Neural cell (in vitro differentiated cells): ENCODE results near the gene TESK1.

Source experiments
- EP300 ChIP-seq: fragments of 450-650 bp; conservative IDR thresholded peaks from 2 replicates; pipeline ENCODE4 v1.6.1; 2014; ENCODE audit warnings: antibody characterized with exemption, mild to moderate bottlenecking, moderate library complexity; ENCODE audit not compliant: poor library complexity, severe bottlenecking
- EZH2 ChIP-seq: fragments of 200-600, 300-800 bp; shearing (Covaris generic), sonication (generic); IDR thresholded peaks from 2 replicates; pipeline ENCODE4 v1.6.1; 2014; ENCODE audit warnings: antibody characterized with exemption, low read length, borderline replicate concordance, mild to moderate bottlenecking; ENCODE audit not compliant: insufficient read depth, poor library complexity, severe bottlenecking
- MXI1 ChIP-seq: fragments of 450-650 bp; conservative IDR thresholded peaks from 2 replicates; pipeline ENCODE4 v1.6.1; 2014; ENCODE audit warnings: antibody characterized with exemption, mild to moderate bottlenecking; ENCODE audit not compliant: poor library complexity, severe bottlenecking
- POLR2AphosphoS5 ChIP-seq: IDR thresholded peaks from 2 replicates; pipeline ENCODE4 v1.6.1; 2012
- RAD21 ChIP-seq: fragments of 450-650 bp; conservative IDR thresholded peaks from 2 replicates; pipeline ENCODE4 v1.6.1; 2014; ENCODE audit warnings: antibody characterized with exemption, mild to moderate bottlenecking, moderate library complexity
- SMC3 ChIP-seq: fragments of 450-650 bp; conservative IDR thresholded peaks from 2 replicates; pipeline ENCODE4 v1.6.1; 2014; ENCODE audit warnings: antibody characterized with exemption, mild to moderate bottlenecking, moderate library complexity; ENCODE audit not compliant: poor library complexity
- TAF1 ChIP-seq: IDR thresholded peaks from 2 replicates; pipeline ENCODE4 v1.6.1; 2012; ENCODE audit warnings: low read depth
- TF ChIP-seq, protein P1 (sequence below): fragments of 450-650 bp; IDR thresholded peaks from 2 replicates; pipeline ENCODE4 v1.5.1; 2014; ENCODE audit warnings: antibody characterized with exemption, mild to moderate bottlenecking, moderate library complexity; ENCODE audit not compliant: poor library complexity, severe bottlenecking
- TF ChIP-seq, protein P2 (sequence below): IDR thresholded peaks from 2 replicates; pipeline ENCODE4 v1.6.1; 2012; ENCODE audit warnings: borderline replicate concordance

DNA sequence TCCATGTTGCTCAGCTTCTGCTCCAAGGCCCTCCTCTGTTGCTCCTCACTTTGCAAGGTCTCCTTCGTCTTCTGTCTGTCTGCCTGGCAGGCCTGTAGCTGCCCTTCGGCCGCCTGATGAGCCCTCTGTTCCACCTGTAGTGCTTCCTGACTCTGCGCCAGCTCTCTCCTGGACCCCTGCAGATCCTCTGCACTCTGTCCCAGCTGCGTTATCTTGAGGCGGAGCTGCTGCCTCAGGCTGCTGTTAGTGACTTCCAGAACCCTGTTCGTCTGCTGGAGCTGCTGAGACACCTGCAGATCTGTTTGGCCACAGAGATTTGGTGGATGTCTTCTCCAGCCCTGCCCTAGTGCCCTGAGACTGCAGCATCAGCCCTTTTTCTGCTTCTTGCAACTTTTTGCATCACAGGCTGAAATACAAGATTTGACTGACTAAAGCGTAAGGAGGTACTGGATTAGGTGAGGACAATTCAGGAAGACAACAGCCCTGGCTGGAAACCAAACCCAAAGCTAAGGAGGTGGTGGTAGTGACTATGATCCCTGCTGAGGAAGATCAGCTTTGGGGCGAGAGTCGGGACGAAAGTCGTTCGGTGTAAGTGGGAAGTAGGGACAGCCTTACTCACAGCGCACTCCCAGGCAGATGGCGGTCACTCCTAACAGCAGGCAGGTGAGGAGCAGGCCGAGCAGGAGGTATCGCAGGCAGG is 11.1 kb downstream of the TESK1 start:
- no peak for TF ChIP-seq EZH2
- TF ChIP-seq, protein P1, sequence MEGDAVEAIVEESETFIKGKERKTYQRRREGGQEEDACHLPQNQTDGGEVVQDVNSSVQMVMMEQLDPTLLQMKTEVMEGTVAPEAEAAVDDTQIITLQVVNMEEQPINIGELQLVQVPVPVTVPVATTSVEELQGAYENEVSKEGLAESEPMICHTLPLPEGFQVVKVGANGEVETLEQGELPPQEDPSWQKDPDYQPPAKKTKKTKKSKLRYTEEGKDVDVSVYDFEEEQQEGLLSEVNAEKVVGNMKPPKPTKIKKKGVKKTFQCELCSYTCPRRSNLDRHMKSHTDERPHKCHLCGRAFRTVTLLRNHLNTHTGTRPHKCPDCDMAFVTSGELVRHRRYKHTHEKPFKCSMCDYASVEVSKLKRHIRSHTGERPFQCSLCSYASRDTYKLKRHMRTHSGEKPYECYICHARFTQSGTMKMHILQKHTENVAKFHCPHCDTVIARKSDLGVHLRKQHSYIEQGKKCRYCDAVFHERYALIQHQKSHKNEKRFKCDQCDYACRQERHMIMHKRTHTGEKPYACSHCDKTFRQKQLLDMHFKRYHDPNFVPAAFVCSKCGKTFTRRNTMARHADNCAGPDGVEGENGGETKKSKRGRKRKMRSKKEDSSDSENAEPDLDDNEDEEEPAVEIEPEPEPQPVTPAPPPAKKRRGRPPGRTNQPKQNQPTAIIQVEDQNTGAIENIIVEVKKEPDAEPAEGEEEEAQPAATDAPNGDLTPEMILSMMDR: no peak
- TF ChIP-seq, protein P2, sequence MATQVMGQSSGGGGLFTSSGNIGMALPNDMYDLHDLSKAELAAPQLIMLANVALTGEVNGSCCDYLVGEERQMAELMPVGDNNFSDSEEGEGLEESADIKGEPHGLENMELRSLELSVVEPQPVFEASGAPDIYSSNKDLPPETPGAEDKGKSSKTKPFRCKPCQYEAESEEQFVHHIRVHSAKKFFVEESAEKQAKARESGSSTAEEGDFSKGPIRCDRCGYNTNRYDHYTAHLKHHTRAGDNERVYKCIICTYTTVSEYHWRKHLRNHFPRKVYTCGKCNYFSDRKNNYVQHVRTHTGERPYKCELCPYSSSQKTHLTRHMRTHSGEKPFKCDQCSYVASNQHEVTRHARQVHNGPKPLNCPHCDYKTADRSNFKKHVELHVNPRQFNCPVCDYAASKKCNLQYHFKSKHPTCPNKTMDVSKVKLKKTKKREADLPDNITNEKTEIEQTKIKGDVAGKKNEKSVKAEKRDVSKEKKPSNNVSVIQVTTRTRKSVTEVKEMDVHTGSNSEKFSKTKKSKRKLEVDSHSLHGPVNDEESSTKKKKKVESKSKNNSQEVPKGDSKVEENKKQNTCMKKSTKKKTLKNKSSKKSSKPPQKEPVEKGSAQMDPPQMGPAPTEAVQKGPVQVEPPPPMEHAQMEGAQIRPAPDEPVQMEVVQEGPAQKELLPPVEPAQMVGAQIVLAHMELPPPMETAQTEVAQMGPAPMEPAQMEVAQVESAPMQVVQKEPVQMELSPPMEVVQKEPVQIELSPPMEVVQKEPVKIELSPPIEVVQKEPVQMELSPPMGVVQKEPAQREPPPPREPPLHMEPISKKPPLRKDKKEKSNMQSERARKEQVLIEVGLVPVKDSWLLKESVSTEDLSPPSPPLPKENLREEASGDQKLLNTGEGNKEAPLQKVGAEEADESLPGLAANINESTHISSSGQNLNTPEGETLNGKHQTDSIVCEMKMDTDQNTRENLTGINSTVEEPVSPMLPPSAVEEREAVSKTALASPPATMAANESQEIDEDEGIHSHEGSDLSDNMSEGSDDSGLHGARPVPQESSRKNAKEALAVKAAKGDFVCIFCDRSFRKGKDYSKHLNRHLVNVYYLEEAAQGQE: no peak
- no peak for TF ChIP-seq POLR2AphosphoS5
- TF ChIP-seq SMC3: no peak
- TF ChIP-seq TAF1: no peak
- TF ChIP-seq RAD21: no peak
- TF ChIP-seq EP300: no peak
- no peak for TF ChIP-seq MXI1
